GM10266 (cell line): ENCODE data around the gene PCYOX1L.
A peak's percentile ranks its signal among the peaks of the same experiment; 100 is the strongest.

ENCODE experiments used
- DNase-seq: peaks from one replicate; pipeline ENCODE4 v3.0.0; 2012; ENCODE audit errors: extremely low spot score
- CTCF ChIP-seq: IDR thresholded peaks from 2 replicates; pipeline ENCODE4 v1.5.1; 2012; ENCODE audit warnings: mild to moderate bottlenecking, low read depth; ENCODE audit not compliant: control insufficient read depth, insufficient read depth; ENCODE audit errors: missing control alignments

The PCYOX1L gene

DNA sequence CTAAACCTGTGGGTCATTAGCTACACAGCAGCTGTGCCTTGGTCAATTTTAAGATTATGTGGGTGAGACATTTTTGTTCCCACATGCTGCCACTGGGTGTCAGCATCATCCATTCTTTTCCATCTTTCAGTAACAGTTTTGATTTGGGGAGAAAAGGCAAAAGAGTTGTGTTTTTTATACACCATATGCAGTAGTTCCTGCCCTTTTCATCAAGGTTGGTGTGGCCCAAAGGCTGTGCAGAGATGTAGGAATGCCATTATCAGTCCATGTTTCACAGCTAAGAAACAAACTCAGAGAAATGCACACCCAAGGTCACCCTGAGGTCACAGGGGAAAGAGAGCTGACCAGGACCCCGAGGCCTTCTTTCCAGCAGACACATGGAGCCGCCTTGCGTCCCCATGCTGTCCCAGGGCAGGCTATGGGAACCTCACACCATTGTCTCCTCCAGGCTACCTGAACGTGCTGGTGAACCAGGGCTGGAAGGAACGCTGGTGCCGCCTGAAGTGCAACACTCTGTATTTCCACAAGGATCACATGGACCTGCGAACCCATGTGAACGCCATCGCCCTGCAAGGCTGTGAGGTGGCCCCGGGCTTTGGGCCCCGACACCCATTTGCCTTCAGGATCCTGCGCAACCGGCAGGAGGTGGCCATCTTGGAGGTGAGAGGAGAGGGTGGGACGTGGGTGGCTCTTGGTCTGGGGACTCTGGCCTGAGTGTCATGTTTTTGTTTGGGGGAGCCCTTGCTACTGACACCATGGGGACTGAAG is 40.4 kb upstream of the PCYOX1L start:
- TF ChIP-seq CTCF, result peak; percentile 79
- DNase-seq, result peak; percentile 48

DNA sequence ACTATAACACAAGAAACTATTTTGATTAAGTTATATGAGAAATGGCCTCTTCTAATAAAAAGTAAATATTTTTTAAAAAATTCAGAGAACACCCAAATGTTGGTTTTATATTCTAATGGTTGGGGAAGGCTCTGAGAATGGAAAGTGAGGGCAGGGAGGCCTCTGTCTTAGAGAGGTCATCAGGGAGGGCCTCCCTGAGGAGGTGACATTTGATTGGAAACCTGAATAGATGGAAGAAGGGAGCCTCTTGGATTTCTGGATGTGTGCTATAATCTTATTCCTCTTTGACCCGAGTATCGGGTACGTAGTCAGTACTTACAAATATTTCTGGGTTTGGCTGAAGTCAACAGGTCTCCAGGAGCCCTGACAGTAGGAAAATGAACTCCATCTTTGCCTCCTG is 38.7 kb upstream of the PCYOX1L start:
- DNase-seq, result no peak
- TF ChIP-seq CTCF, result no peak

- no peak for TF ChIP-seq CTCF
- DNase-seq, result no peak
Measured at GRCh38 chr5:149320791-149321330, 37.0 kb upstream of the PCYOX1L start.

GRCh38 chr5:149322518-149322917 is 35.3 kb upstream of the PCYOX1L start:
- no peak for DNase-seq
- no peak for TF ChIP-seq CTCF

- TF ChIP-seq CTCF, result no peak
- no peak for DNase-seq
Measured at GRCh38 chr5:149323210-149323609, 34.6 kb upstream of the PCYOX1L start.

DNA sequence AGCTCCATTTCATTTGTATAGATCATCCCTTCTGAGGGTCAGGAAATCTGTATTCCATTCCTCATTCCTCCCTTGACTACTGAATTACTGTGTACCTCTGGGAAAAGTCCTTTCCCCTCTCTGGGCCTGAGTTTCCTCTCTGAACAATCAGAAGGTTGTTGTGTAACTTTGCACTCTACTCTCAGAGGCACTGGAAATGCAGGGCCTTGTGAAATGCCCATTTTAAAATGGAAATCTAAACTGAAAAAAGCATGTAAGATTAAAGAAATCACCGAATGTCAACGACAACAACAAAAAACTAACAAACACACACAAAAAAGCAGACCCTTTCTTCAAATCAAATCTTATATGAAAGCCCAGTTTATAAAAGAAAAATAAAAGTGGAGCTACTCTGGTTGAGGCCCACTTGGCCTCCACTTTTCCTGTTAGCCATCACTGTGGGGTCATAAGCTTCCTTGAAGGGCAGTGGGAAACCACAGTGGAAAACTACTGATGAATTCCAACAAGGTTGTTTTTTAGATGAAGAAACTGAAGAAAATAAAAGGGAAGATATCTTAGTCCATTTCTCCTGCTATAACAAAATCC is 34.1 kb upstream of the PCYOX1L start:
- no peak for DNase-seq
- no peak for TF ChIP-seq CTCF

- no peak for DNase-seq
- no peak for TF ChIP-seq CTCF
Measured at GRCh38 chr5:149324641-149325040, 33.2 kb upstream of the PCYOX1L start.
